HUES48 (cell line): ENCODE measurements around the gene IFI27L1.

Source experiments
- H3K27ac ChIP-seq: one replicate; pipeline ENCODE4 v1.7.0; 2013; ENCODE audit warnings: low read depth, low read length, inconsistent platforms
- H3K27me3 ChIP-seq: 2 replicates; pipeline ENCODE4 v1.6.1; 2013; ENCODE audit warnings: mild to moderate bottlenecking, low read length; ENCODE audit not compliant: control insufficient read depth, insufficient read depth
- H3K36me3 ChIP-seq: 2 replicates; pipeline ENCODE4 v1.6.1; 2013; ENCODE audit warnings: low read length; ENCODE audit not compliant: control insufficient read depth, insufficient read depth
- H3K4me1 ChIP-seq: 2 replicates; pipeline ENCODE4 v1.6.1; 2013; ENCODE audit warnings: mild to moderate bottlenecking, low read length; ENCODE audit not compliant: control insufficient read depth, insufficient read depth
- H3K4me3 ChIP-seq: 2 replicates; pipeline ENCODE4 v1.5.1; 2013; ENCODE audit warnings: mild to moderate bottlenecking, low read depth, low read length
- H3K9ac ChIP-seq: 2 replicates; pipeline ENCODE4 v1.6.1; 2013; ENCODE audit warnings: mild to moderate bottlenecking, low read depth, low read length, moderate library complexity
- H3K9me3 ChIP-seq: 2 replicates; pipeline ENCODE4 v1.6.1; 2013; ENCODE audit warnings: low read length; ENCODE audit not compliant: control insufficient read depth, insufficient read depth

Gene IFI27L1

GRCh38 chr14:94124582-94125377, 43.7 kb downstream of the IFI27L1 start:
- no peaks in the 10 kb centered on the region for H3K9me3 ChIP-seq
- H3K4me3 ChIP-seq = no peak overlapping the region
- no peak overlapping the region for H3K27ac ChIP-seq
- H3K27me3 ChIP-seq = no peaks in the 10 kb centered on the region; the same call in 1 of the 2 replicates
- no peak overlapping the region for H3K9ac ChIP-seq
- H3K36me3 ChIP-seq = no peaks in the 10 kb centered on the region
- H3K4me1 ChIP-seq = peaks cover 5% of the 10 kb centered on the region; the same call in 1 of the 2 replicates

DNA sequence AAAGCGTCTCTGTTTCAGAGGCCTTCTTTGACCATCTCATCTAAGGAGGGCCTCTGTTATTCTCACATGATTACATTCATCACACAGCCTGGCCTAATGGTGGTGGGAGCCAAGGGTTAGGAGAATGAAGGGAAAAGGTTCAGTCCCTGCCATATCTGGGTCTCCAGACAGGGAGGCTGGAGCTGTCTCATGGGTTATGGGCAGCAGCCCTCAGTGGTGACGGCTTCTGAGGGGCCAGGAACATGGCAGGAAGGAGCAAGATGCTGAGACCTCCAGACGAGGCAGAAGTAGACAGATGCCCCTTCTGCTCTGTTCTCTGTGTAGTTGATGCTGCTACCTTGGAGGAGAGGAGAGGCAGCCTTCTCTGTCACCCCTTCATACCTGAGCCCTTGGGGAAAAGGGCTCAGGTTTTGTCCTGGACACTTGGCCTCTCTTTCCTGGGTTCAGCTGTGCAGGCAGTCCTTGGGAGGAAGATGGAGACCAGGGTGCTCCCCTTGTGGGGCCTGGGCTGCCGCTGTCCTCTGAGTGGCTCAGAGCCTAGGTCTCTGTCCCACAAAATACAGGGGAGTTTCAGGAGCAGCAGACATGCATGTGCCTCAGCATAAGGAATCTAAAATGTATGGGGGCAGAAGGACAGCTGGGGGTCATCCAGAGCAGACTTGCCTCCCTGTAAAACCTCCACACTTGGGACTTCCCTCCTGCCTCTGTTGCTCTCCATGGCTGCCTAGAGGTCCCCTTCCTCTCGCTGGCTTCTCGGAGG, 44.7 kb downstream of the IFI27L1 start:
- H3K9me3 ChIP-seq = no peaks in the 10 kb centered on the region
- H3K36me3 ChIP-seq = no peaks in the 10 kb centered on the region
- peaks cover 9% of the 10 kb centered on the region; the same call in 1 of the 2 replicates for H3K4me1 ChIP-seq
- H3K27ac ChIP-seq = no peak overlapping the region
- no peaks in the 10 kb centered on the region; the same call in 1 of the 2 replicates for H3K27me3 ChIP-seq
- H3K9ac ChIP-seq = no peak overlapping the region
- no peak overlapping the region for H3K4me3 ChIP-seq

GRCh38 chr14:94126419-94126677, 45.2 kb downstream of the IFI27L1 start:
- Histone ChIP-seq H3K36me3 (no peaks in the 10 kb centered on the region), H3K9me3 (no peaks in the 10 kb centered on the region), H3K4me3 (no peak overlapping the region), H3K9ac (no peak overlapping the region), H3K27me3 (no peaks in the 10 kb centered on the region; the same call in 1 of the 2 replicates), H3K27ac (no peak overlapping the region), H3K4me1 (peaks cover 9% of the 10 kb centered on the region; the same call in 1 of the 2 replicates)

GRCh38 chr14:94126800-94127199, 45.7 kb downstream of the IFI27L1 start:
- Histone ChIP-seq H3K4me3 (no peak overlapping the region), H3K27ac (no peak overlapping the region), H3K4me1 (peaks cover 9% of the 10 kb centered on the region; the same call in 1 of the 2 replicates), H3K9me3 (no peaks in the 10 kb centered on the region), H3K27me3 (no peaks in the 10 kb centered on the region; the same call in 1 of the 2 replicates), H3K36me3 (no peaks in the 10 kb centered on the region), H3K9ac (no peak overlapping the region)

GRCh38 chr14:94127330-94127729, 46.2 kb downstream of the IFI27L1 start:
- no peaks in the 10 kb centered on the region for H3K36me3 ChIP-seq
- H3K9ac ChIP-seq = no peak overlapping the region
- H3K9me3 ChIP-seq = no peaks in the 10 kb centered on the region
- H3K27ac ChIP-seq = no peak overlapping the region
- H3K4me3 ChIP-seq = no peak overlapping the region
- peaks cover 9% of the 10 kb centered on the region; the same call in 1 of the 2 replicates for H3K4me1 ChIP-seq
- no peaks in the 10 kb centered on the region; the same call in 1 of the 2 replicates for H3K27me3 ChIP-seq

DNA sequence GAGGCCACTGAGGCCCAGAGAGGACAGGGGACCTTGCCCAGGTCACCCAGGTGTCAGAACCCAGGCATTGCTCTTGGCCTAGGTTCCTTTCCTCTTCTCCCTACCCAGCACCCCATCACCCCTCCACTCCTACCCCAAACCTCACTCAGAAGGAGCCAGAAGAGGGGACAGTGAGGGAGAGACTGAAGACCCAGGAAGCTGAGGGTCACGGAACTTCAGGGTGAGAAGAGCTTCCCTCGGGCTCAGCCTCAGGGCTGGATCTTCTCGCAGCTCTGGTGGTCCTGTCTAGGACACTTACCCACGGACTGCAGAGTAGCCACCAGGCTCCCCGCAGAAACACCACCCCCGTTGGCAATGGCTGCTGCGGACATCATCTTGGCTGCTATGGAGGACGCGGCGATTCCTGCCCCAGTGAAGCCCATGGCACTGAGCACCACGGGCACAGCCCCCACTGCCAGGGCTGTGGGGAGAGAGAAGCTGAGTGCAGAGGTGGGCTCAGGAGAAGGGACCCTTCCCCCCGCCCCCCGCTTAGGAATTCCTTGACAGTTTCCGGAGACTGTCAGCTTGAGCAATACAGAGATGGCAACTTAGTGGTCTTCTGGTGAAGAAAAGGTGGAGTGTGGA, 47.2 kb downstream of the IFI27L1 start:
- Histone ChIP-seq H3K9ac (no peak overlapping the region), H3K27me3 (no peaks in the 10 kb centered on the region; the same call in 1 of the 2 replicates), H3K9me3 (no peaks in the 10 kb centered on the region), H3K36me3 (no peaks in the 10 kb centered on the region), H3K4me1 (peaks cover 9% of the 10 kb centered on the region; the same call in 1 of the 2 replicates), H3K27ac (no peak overlapping the region), H3K4me3 (peak overlapping the region; percentile 87)

GRCh38 chr14:94129111-94129757, 48.1 kb downstream of the IFI27L1 start, which contains the start of gene IFI27L2:
Gene IFI27L2, minus strand, starts transcription at chr14:94129604. Its CDS starts 40 bp downstream, at chr14:94129564.
- no peaks in the 10 kb centered on the region; the same call in 1 of the 2 replicates for H3K27me3 ChIP-seq
- no peaks in the 10 kb centered on the region for H3K9me3 ChIP-seq
- peak within 1 kb of the TSS; percentile 59 for H3K27ac ChIP-seq
- H3K4me1 ChIP-seq = peaks cover 9% of the 10 kb centered on the region; the same call in 1 of the 2 replicates
- H3K36me3 ChIP-seq = no peaks in the 10 kb centered on the region
- no peak within 1 kb of the TSS for H3K9ac ChIP-seq
- H3K4me3 ChIP-seq = peak within 1 kb of the TSS; percentile 87

DNA sequence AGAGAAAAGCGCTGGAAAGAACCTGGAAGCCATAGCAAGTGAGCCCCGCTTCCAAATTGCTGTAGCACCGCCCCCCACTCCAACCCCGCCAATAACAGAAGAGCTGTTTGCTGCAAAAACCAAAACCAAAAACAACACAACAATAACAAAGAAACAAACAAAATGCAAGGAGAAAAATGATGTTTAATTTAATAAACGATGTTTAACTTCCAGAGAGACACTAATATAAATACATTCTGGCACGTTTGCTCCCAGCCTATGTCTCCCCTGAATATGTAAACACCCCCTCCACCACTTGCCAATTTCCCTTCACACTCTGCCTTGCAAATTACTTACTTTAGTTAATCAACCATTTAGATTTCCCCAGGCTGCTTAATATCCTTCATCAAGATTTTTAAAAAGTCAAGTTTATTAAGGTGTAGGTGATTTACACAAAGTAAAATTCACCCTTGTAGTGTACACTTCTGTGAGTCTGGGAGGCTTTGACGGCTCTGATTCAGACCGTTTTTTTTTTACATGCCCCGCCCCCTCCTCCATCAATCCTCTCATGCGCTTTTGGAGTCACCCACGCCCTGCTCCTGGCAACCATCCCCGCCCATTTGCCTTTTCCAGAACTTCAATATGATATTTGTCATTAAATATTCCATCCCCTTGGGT, 48.8 kb downstream of the IFI27L1 start:
- no peak overlapping the region for H3K9ac ChIP-seq
- H3K27me3 ChIP-seq = no peaks in the 10 kb centered on the region; the same call in 1 of the 2 replicates
- H3K4me3 ChIP-seq = peak overlapping the region; percentile 87
- H3K4me1 ChIP-seq = peaks cover 9% of the 10 kb centered on the region; the same call in 1 of the 2 replicates
- H3K9me3 ChIP-seq = no peaks in the 10 kb centered on the region
- peak overlapping the region; percentile 39 for H3K27ac ChIP-seq
- H3K36me3 ChIP-seq = no peaks in the 10 kb centered on the region

GRCh38 chr14:94132285-94132887, 51.3 kb downstream of the IFI27L1 start:
- Histone ChIP-seq H3K4me3 (no peak overlapping the region), H3K9me3 (no peaks in the 10 kb centered on the region), H3K4me1 (peaks cover 9% of the 10 kb centered on the region; the same call in 1 of the 2 replicates), H3K27ac (no peak overlapping the region), H3K9ac (no peak overlapping the region), H3K27me3 (no peaks in the 10 kb centered on the region; the same call in 1 of the 2 replicates), H3K36me3 (no peaks in the 10 kb centered on the region)

GRCh38 chr14:94135476-94135875, 54.4 kb downstream of the IFI27L1 start:
- peaks cover 12% of the 10 kb centered on the region; the same call in 1 of the 2 replicates for H3K4me1 ChIP-seq
- H3K36me3 ChIP-seq = no peaks in the 10 kb centered on the region
- H3K27me3 ChIP-seq = no peaks in the 10 kb centered on the region
- H3K9ac ChIP-seq = no peak overlapping the region
- H3K9me3 ChIP-seq = no peaks in the 10 kb centered on the region
- no peak overlapping the region for H3K27ac ChIP-seq
- H3K4me3 ChIP-seq = no peak overlapping the region
